Liver (tissue), 9 donors: ENCODE results near the gene SNCB. TPM values are rescaled to one million over a fixed set of nuclear protein-coding genes. Genes with fewer than 3 reads are reported as not detected.

ENCODE experiments used
- DNase-seq: peaks from one replicate; pipeline ENCODE4 v3.0.0-alpha.2; 2017; ENCODE audit warnings: low spot score
- H3K27ac ChIP-seq, 2 donors: one replicate each; pipeline ENCODE4 v1.7.0; 2013; ENCODE audit warnings: inconsistent platforms in 2 of 2, low read length in 2 of 2, control low read depth in 1 of 2, low read depth in 1 of 2, mild to moderate bottlenecking in 1 of 2
- H3K27me3 ChIP-seq, 4 donors: one replicate each; pipeline versions ENCODE4 v1.6.1 to v1.7.0; 2013; ENCODE audit warnings: low read length in 3 of 4, inconsistent platforms in 1 of 4, mild to moderate bottlenecking in 1 of 4, moderate library complexity in 1 of 4; ENCODE audit not compliant: control insufficient read depth in 4 of 4, insufficient read depth in 4 of 4
- H3K36me3 ChIP-seq, 4 donors: one replicate each; pipeline versions ENCODE4 v1.6.1 to v1.7.0; 2013; ENCODE audit warnings: low read length in 3 of 4, mild to moderate bottlenecking in 3 of 4, low read depth in 1 of 4, moderate library complexity in 1 of 4; ENCODE audit not compliant: control insufficient read depth in 4 of 4, insufficient read depth in 3 of 4
- H3K4me1 ChIP-seq, 4 donors: one replicate each; pipeline versions ENCODE4 v1.6.1 to v1.7.0; 2013; ENCODE audit warnings: low read length in 3 of 4, mild to moderate bottlenecking in 3 of 4, moderate library complexity in 1 of 4; ENCODE audit not compliant: control insufficient read depth in 4 of 4, insufficient read depth in 4 of 4
- H3K4me3 ChIP-seq, 3 donors: one replicate each; pipeline versions ENCODE4 v1.6.1 to v1.7.0; 2013; ENCODE audit warnings: low read length in 3 of 3, control low read depth in 1 of 3, low read depth in 1 of 3, mild to moderate bottlenecking in 1 of 3
- H3K9ac ChIP-seq, 2 donors: one replicate each; pipeline ENCODE4 v1.7.0; 2013; ENCODE audit warnings: low read length in 2 of 2, mild to moderate bottlenecking in 2 of 2, moderate library complexity in 2 of 2, control low read depth in 1 of 2, low read depth in 1 of 2
- H3K9me3 ChIP-seq, 4 donors: one replicate each; pipeline versions ENCODE4 v1.6.1 to v1.7.0; 2013; ENCODE audit warnings: low read length in 3 of 4; ENCODE audit not compliant: control insufficient read depth in 4 of 4
- EGR1 ChIP-seq, 2 donors: IDR thresholded peaks; 2 replicates each; pipeline ENCODE4 v1.6.1; 2016 to 2018; ENCODE audit warnings: antibody characterized with exemption in 2 of 2, low read depth in 2 of 2
- FOXA1 ChIP-seq: IDR thresholded peaks from 2 replicates; pipeline ENCODE4 v1.6.1; 2016; ENCODE audit warnings: antibody characterized with exemption
- FOXA2 ChIP-seq: IDR thresholded peaks from 2 replicates; pipeline ENCODE4 v1.6.1; 2016; ENCODE audit warnings: antibody characterized with exemption
- GABPA ChIP-seq, 2 donors: IDR thresholded peaks in 1 of 2; conservative IDR thresholded peaks in 1 of 2; 2 replicates each; pipeline ENCODE4 v1.6.1; 2016; ENCODE audit warnings: antibody characterized with exemption in 2 of 2, mild to moderate bottlenecking in 1 of 2, moderate library complexity in 1 of 2
- HNF4A ChIP-seq, 2 donors: conservative IDR thresholded peaks; 2 replicates each; pipeline ENCODE4 v1.6.1; 2016; ENCODE audit warnings: antibody characterized with exemption in 2 of 2, mild to moderate bottlenecking in 2 of 2
- HNF4G ChIP-seq: IDR thresholded peaks from 2 replicates; pipeline ENCODE4 v1.6.1; 2016; ENCODE audit warnings: antibody characterized with exemption
- JUND ChIP-seq, 2 donors: IDR thresholded peaks; 2 replicates each; pipeline ENCODE4 v1.6.1; 2016; ENCODE audit warnings: antibody characterized with exemption in 2 of 2
- NR2F2 ChIP-seq: IDR thresholded peaks from 2 replicates; pipeline ENCODE4 v1.6.1; 2016; ENCODE audit warnings: antibody characterized with exemption
- SP1 ChIP-seq: IDR thresholded peaks from 2 replicates; pipeline ENCODE4 v1.6.1; 2018; ENCODE audit warnings: antibody characterized with exemption, mild to moderate bottlenecking
- TAF1 ChIP-seq: conservative IDR thresholded peaks from 2 replicates; pipeline ENCODE4 v1.6.1; 2016; ENCODE audit warnings: antibody characterized with exemption, mild to moderate bottlenecking
- YY1 ChIP-seq: IDR thresholded peaks from 2 replicates; pipeline ENCODE4 v1.6.1; 2016; ENCODE audit warnings: antibody characterized with exemption, mild to moderate bottlenecking
- WGBS: extraction: QIAGEN DNeasy Blood & Tissue Kit; methylation state at CpG from one replicate; pipeline ENCODE4 v1.1.7; 2013; 5-methylcytosine and 5-hydroxymethylcytosine counted together
- polyA plus RNA-seq, 2 donors: library from polyadenylated mRNA; stranded (reverse) in 1 of 2; unstranded in 1 of 2; fragments of 200-250 nt in 1 of 2; fragments of >200 nt in 1 of 2; fragmentation: Nextera tagmentation in 1 of 2; extraction: Ambion mirVana in 1 of 2; gene quantifications; one replicate each; pipeline versions ENCODE4 v1.2.1 to v1.2.3, GENCODE V29; 2013 to 2015
- total RNA-seq, 2 donors: library from RNA; depleted of rRNA; stranded (reverse); fragments of >200 nt; gene quantifications; one replicate each; pipeline ENCODE4 v1.2.3, GENCODE V29; 2014
- TF ChIP-seq, protein P1 (sequence below): IDR thresholded peaks from 2 replicates; pipeline ENCODE4 v1.6.1; 2016; ENCODE audit warnings: antibody characterized with exemption
- TF ChIP-seq, protein P2 (sequence below): IDR thresholded peaks from 2 replicates; pipeline ENCODE4 v1.6.1; 2016; ENCODE audit warnings: antibody characterized with exemption
- TF ChIP-seq, protein P3 (sequence below): IDR thresholded peaks from 2 replicates; pipeline ENCODE4 v1.6.1; 2016; ENCODE audit warnings: antibody characterized with exemption
- donor health status: healthy.
- donor health status: healthy.
- donor health status: healthy.
- donor health status: healthy.
- donor health status: healthy.

The SNCB gene
- total and polyA plus RNA-seq, 4 donors, result not detected

DNA sequence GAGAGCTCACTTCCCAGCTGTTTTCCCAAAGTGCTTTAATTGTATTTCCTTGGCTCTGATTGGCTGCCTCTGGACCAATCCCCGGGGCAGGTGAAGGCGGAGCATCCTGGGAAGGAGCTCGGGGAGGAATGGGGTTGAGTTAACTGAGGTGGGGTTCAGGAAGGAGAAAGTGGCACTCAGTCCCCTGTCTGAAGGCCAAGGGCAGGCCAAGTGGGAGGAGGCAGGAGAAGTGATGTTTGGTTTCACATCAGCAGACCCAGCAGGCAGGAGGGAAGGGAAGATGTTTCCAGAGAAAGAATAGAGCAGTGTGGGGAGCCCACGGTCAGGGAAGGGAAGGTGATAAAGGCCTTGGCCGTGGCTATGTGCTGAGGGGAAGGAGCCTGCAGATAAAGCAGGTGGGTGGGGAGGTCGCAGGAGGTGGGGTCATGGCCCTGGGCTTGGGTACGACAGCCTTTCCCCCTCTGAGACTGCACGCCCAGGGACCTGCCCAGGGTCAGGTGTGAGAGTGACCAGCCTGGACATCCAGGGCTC, 20.1 kb upstream of the SNCB start:
- no peak overlapping the region for H3K4me3 ChIP-seq
- no peaks in the 10 kb centered on the region for H3K9me3 ChIP-seq
- H3K36me3 ChIP-seq, result peaks cover 0 to 12% (median 1%) of the 10 kb centered on the region in 4 donors
- no peak for DNase-seq
- no peak overlapping the region for H3K9ac ChIP-seq
- H3K27ac ChIP-seq, result no peak overlapping the region
- H3K4me1 ChIP-seq, result peaks cover 5 to 18% (median 14%) of the 10 kb centered on the region in 4 donors
- TF ChIP-seq EGR1 (IDR thresholded peaks at IDR 0.05; ENCODE audit: low read depth in 2 of 2) (no peak), JUND (IDR thresholded peaks at IDR 0.05) (no peak), YY1 (no peak), TAF1 (no peak), FOXA2 (no peak), SP1 (no peak), HNF4G (no peak), FOXA1 (no peak), GABPA (IDR thresholded peaks at IDR 0.05 in 1 of 2, conservative IDR thresholded peaks at IDR 0.05 in 1 of 2) (no peak)
- TF ChIP-seq, protein P1, sequence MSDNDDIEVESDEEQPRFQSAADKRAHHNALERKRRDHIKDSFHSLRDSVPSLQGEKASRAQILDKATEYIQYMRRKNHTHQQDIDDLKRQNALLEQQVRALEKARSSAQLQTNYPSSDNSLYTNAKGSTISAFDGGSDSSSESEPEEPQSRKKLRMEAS, result no peak
- TF ChIP-seq, protein P2, sequence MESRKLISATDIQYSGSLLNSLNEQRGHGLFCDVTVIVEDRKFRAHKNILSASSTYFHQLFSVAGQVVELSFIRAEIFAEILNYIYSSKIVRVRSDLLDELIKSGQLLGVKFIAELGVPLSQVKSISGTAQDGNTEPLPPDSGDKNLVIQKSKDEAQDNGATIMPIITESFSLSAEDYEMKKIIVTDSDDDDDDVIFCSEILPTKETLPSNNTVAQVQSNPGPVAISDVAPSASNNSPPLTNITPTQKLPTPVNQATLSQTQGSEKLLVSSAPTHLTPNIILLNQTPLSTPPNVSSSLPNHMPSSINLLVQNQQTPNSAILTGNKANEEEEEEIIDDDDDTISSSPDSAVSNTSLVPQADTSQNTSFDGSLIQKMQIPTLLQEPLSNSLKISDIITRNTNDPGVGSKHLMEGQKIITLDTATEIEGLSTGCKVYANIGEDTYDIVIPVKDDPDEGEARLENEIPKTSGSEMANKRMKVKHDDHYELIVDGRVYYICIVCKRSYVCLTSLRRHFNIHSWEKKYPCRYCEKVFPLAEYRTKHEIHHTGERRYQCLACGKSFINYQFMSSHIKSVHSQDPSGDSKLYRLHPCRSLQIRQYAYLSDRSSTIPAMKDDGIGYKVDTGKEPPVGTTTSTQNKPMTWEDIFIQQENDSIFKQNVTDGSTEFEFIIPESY, result no peak
- no peaks in the 10 kb centered on the region for H3K27me3 ChIP-seq
- 79% methylated on average over 8 of the region's 8 CpGs for WGBS

DNA sequence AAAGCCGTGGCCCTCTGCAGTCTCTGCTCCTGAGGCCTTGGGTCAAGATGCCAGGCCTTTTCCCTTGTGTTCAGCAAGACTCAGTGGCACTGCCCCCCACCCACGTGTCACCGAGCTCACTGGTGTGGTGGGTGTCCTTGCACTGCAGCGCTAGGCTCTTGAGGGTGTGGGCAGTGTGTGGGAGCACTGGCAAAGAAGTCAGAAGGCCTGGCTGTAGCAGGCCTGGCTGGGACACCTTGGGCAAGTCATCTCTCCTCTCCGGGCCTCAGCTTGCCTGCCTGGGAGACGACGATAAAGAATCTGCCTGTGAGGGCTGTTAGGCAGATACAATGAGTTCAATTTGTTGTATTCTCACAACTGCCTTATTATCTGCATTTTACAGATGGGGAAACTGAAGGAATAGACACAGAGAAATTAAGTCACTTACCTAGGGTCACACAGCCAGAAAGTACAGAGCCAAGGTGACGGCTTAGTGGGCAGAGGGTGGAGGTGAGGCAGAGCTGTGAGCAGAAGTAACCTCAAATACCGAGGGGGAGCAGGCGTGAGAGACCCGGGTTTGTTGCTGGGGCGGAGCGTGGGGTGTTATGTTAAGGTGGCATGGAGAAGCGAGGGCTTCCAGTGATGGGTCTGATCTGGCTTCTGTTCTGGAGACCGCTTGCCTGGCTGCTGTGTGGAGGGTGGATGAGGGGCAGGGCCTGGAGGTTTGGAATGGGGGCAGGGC, 18.3 kb upstream of the SNCB start:
- TF ChIP-seq FOXA2 (no peak), EGR1 (IDR thresholded peaks at IDR 0.05; ENCODE audit: low read depth in 2 of 2) (no peak), HNF4A (conservative IDR thresholded peaks at IDR 0.05) (no peak), YY1 (no peak), FOXA1 (no peak), NR2F2 (no peak), SP1 (no peak)
- TF ChIP-seq, protein P3, sequence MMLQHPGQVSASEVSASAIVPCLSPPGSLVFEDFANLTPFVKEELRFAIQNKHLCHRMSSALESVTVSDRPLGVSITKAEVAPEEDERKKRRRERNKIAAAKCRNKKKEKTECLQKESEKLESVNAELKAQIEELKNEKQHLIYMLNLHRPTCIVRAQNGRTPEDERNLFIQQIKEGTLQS, result no peak
- TF ChIP-seq, protein P2, result no peak
- no peak overlapping the region for H3K27ac ChIP-seq
- no peaks in the 10 kb centered on the region for H3K9me3 ChIP-seq
- H3K9ac ChIP-seq, result no peak overlapping the region
- H3K36me3 ChIP-seq, result peaks cover 0 to 7% (median 1%) of the 10 kb centered on the region in 4 donors
- DNase-seq, result peak; percentile 69
- 84% methylated on average over 15 of the region's 15 CpGs for WGBS
- peak overlapping the region in 1 of 3 donors; percentile 83 for H3K4me3 ChIP-seq
- H3K4me1 ChIP-seq, result peaks cover 5 to 18% (median 14%) of the 10 kb centered on the region in 4 donors
- H3K27me3 ChIP-seq, result no peaks in the 10 kb centered on the region
